GM19238 (cell line): ENCODE measurements around the gene LRRC73.

Experiments
- DNase-seq: peaks from one replicate; pipeline ENCODE4 v3.0.0; 2011; ENCODE audit warnings: low spot score; ENCODE audit not compliant: insufficient read length

The LRRC73 gene

GRCh38 chr6:43493833-43494232 lies 16.3 kb downstream of the LRRC73 start:
- DNase-seq = no peak

- no peak for DNase-seq
These were observed 16.9 kb downstream of the LRRC73 start for GRCh38 chr6:43493230-43493629.

GRCh38 chr6:43492673-43493072 lies 17.5 kb downstream of the LRRC73 start:
- no peak for DNase-seq

GRCh38 chr6:43491750-43492661 lies 18.1 kb downstream of the LRRC73 start:
- DNase-seq = no peak

GRCh38 chr6:43490523-43490939 lies 19.6 kb downstream of the LRRC73 start:
- DNase-seq = no peak

- DNase-seq = no peak
These were observed 20.7 kb downstream of the LRRC73 start for GRCh38 chr6:43489277-43490072.

GRCh38 chr6:43488667-43489276 lies 21.4 kb downstream of the LRRC73 start:
- no peak for DNase-seq

GRCh38 chr6:43481591-43482236 lies 28.4 kb downstream of the LRRC73 start:
- no peak for DNase-seq

GRCh38 chr6:43481075-43481474 lies 29.1 kb downstream of the LRRC73 start:
- DNase-seq = no peak

GRCh38 chr6:43478008-43478372 lies 32.2 kb downstream of the LRRC73 start:
- DNase-seq = no peak

GRCh38 chr6:43477235-43478007 lies 32.7 kb downstream of the LRRC73 start, which contains the start of gene TJAP1:
TSS of gene TJAP1 (plus strand) at chr6:43477570. CDS start at chr6:43499002, 21,432 bp downstream.
- peak; percentile 91 for DNase-seq

GRCh38 chr6:43476746-43477145 lies 33.4 kb downstream of the LRRC73 start:
- no peak for DNase-seq

GRCh38 chr6:43475516-43475915 lies 34.6 kb downstream of the LRRC73 start:
- no peak for DNase-seq

GRCh38 chr6:43472515-43472914 lies 37.6 kb downstream of the LRRC73 start:
- no peak for DNase-seq

- DNase-seq = no peak
These were observed 38.7 kb downstream of the LRRC73 start for GRCh38 chr6:43471399-43471798.

- no peak for DNase-seq
These were observed 40.2 kb downstream of the LRRC73 start for GRCh38 chr6:43469947-43470346.

- DNase-seq = no peak
These were observed 41.1 kb downstream of the LRRC73 start for GRCh38 chr6:43468748-43469681.

GRCh38 chr6:43468240-43468639 lies 41.9 kb downstream of the LRRC73 start:
- DNase-seq = no peak

GRCh38 chr6:43467752-43468151 lies 42.4 kb downstream of the LRRC73 start:
- no peak for DNase-seq
